ENCODE results near the gene COP1.

The COP1 gene

DNA sequence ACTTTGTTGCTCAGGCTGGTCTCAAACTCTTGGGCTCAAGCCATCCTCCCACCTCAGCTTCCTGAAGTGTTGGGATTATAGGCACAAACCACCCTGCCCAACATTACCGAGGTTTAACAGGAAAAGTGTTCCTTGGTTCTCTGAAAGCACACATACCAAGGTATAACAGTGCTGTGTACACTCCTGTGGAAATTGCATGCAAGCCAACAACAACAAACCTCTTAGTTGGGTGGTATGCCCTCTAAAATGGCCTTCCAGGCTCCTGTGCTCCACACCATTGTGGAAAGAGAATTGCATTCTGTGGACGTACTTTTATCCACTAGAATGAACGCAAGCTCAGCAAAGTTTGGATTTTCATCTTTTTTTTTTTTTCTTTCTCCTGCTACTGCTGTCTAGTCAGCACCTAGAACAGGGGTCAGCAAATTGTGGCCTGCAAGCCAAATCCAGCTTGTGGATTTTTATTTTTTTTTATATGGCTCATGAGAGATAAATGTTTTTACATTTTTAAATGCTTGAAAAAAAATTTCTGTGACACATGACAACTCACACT is 271.4 kb downstream of the COP1 start:
- H3K27ac ChIP-seq, result no peak overlapping the region
- H3K36me3 ChIP-seq (ENCODE audit: insufficient read depth), result no peaks in the 10 kb centered on the region
- no peaks in the 10 kb centered on the region for H3K79me2 ChIP-seq (ENCODE audit: insufficient read depth, low read depth)
- no peak overlapping the region for H3K9ac ChIP-seq
- TF ChIP-seq, protein P1, sequence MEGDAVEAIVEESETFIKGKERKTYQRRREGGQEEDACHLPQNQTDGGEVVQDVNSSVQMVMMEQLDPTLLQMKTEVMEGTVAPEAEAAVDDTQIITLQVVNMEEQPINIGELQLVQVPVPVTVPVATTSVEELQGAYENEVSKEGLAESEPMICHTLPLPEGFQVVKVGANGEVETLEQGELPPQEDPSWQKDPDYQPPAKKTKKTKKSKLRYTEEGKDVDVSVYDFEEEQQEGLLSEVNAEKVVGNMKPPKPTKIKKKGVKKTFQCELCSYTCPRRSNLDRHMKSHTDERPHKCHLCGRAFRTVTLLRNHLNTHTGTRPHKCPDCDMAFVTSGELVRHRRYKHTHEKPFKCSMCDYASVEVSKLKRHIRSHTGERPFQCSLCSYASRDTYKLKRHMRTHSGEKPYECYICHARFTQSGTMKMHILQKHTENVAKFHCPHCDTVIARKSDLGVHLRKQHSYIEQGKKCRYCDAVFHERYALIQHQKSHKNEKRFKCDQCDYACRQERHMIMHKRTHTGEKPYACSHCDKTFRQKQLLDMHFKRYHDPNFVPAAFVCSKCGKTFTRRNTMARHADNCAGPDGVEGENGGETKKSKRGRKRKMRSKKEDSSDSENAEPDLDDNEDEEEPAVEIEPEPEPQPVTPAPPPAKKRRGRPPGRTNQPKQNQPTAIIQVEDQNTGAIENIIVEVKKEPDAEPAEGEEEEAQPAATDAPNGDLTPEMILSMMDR (conservative IDR thresholded peaks at IDR 0.05; ENCODE audit: low read depth, low read length), result no peak
- H3K4me3 ChIP-seq (IDR thresholded peaks at IDR 0.05; ENCODE audit: insufficient read depth, low read depth, low read length), result no peak overlapping the region
- H3K27me3 ChIP-seq (ENCODE audit: insufficient read depth, low read depth), result no peaks in the 10 kb centered on the region
- no peaks in the 10 kb centered on the region for H4K20me1 ChIP-seq (ENCODE audit: insufficient read depth)
- no peak overlapping the region for H3K4me2 ChIP-seq
- H3K4me1 ChIP-seq (ENCODE audit: low read depth, poor library complexity, severe bottlenecking), result no peaks in the 10 kb centered on the region
- H2AFZ ChIP-seq (ENCODE audit: low read depth), result no peak overlapping the region

DNA sequence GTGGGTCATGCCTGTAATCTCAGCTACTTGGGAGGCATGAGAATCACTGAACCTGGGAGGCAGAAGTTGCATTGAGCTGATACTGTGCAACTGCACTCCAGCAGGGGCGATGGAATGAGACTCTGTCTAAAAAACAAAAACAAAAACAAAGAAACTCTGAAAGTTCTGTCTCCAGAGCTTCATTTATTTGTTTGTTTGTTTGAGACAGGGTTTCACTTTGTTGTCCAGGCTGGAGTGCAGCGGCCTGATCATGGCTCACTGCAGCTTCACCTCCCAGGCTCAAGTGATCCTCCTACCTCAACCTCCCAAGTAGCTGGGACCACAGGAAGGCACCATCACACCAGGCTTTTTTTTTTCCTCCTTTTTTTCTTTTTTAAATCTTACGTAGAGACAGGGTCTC is 271.9 kb downstream of the COP1 start:
- TF ChIP-seq, protein P1 (conservative IDR thresholded peaks at IDR 0.05; ENCODE audit: low read depth, low read length), result no peak

DNA sequence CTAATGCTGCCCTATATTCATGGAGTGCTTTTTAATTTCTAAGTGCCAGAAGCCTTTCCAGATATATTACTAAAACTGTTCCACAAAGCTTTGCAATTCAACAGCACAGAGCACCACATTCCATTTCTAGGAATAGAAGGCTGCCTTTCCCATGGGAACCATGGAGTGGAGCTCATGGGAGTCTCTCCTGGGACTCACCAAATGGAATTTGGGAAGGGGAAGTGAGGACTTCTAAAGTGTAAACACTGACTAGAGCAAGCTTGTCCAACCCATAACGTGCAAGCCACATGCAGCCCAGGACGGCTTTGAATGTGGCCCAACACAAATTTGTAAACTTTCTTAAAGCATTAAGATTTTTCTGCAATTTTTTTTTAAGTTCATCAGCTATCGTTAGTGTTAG is 273.3 kb downstream of the COP1 start:
- Histone ChIP-seq H3K27me3 (ENCODE audit: insufficient read depth, low read depth) (no peaks in the 10 kb centered on the region), H3K4me3 (IDR thresholded peaks at IDR 0.05; ENCODE audit: insufficient read depth, low read depth, low read length) (no peak overlapping the region), H3K4me2 (no peak overlapping the region), H3K9ac (no peak overlapping the region), H3K79me2 (ENCODE audit: insufficient read depth, low read depth) (no peaks in the 10 kb centered on the region), H3K27ac (no peak overlapping the region), H3K36me3 (ENCODE audit: insufficient read depth) (no peaks in the 10 kb centered on the region), H2AFZ (ENCODE audit: low read depth) (no peak overlapping the region), H4K20me1 (ENCODE audit: insufficient read depth) (no peaks in the 10 kb centered on the region), H3K4me1 (ENCODE audit: low read depth, poor library complexity, severe bottlenecking) (no peaks in the 10 kb centered on the region)
- TF ChIP-seq, protein P1 (conservative IDR thresholded peaks at IDR 0.05; ENCODE audit: low read depth, low read length), result no peak

More for the DNA sequence above, 271.9 kb downstream of the COP1 start:
- Histone ChIP-seq H4K20me1 (ENCODE audit: insufficient read depth) (no peaks in the 10 kb centered on the region), H3K27me3 (ENCODE audit: insufficient read depth, low read depth) (no peaks in the 10 kb centered on the region), H3K4me3 (IDR thresholded peaks at IDR 0.05; ENCODE audit: insufficient read depth, low read depth, low read length) (no peak overlapping the region), H2AFZ (ENCODE audit: low read depth) (no peak overlapping the region), H3K36me3 (ENCODE audit: insufficient read depth) (no peaks in the 10 kb centered on the region), H3K9ac (no peak overlapping the region), H3K4me1 (ENCODE audit: low read depth, poor library complexity, severe bottlenecking) (no peaks in the 10 kb centered on the region), H3K27ac (no peak overlapping the region), H3K4me2 (no peak overlapping the region), H3K79me2 (ENCODE audit: insufficient read depth, low read depth) (no peaks in the 10 kb centered on the region)

DNA sequence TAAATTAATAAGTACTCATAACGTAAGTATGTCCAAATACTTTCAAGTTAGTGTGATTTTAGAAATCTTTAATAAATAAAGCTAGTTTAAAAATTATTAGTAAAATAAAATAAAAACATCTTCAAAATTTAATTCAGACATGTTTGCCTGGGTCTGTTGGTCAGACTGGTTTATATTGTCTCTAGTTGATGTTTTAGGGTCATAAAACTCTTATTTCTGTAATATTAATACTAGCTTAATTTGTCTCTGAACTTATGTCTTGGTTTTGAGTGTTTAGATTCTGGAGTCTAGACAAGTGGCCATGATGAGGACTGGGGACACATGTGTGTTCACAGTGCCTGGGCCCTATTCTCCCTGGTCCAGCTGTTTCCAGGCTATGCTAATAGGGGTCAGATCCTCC is 279.1 kb downstream of the COP1 start:
- no peak overlapping the region for H3K4me2 ChIP-seq
- H3K4me3 ChIP-seq (IDR thresholded peaks at IDR 0.05; ENCODE audit: insufficient read depth, low read depth, low read length), result no peak overlapping the region
- no peaks in the 10 kb centered on the region for H3K36me3 ChIP-seq (ENCODE audit: insufficient read depth)
- no peaks in the 10 kb centered on the region for H3K4me1 ChIP-seq (ENCODE audit: low read depth, poor library complexity, severe bottlenecking)
- H3K27ac ChIP-seq, result no peak overlapping the region
- H4K20me1 ChIP-seq (ENCODE audit: insufficient read depth), result no peaks in the 10 kb centered on the region
- no peaks in the 10 kb centered on the region for H3K27me3 ChIP-seq (ENCODE audit: insufficient read depth, low read depth)
- TF ChIP-seq, protein P1 (conservative IDR thresholded peaks at IDR 0.05; ENCODE audit: low read depth, low read length), result no peak
- no peak overlapping the region for H3K9ac ChIP-seq
- H3K79me2 ChIP-seq (ENCODE audit: insufficient read depth, low read depth), result no peaks in the 10 kb centered on the region
- H2AFZ ChIP-seq (ENCODE audit: low read depth), result no peak overlapping the region

Measured in KMS-11 (cell line).